Ascending aorta (tissue), 2 donors: ENCODE results near the gene KCNH1. TPM values are rescaled to one million over a fixed set of nuclear protein-coding genes. Genes with fewer than 3 reads are reported as not detected.

Experiments used
- DNase-seq, 2 donors: peaks; one replicate each; pipeline ENCODE4 v3.0.0-alpha.2; 2019; ENCODE audit warnings: low spot score in 2 of 2
- H3K27ac ChIP-seq, 2 donors: fragments of 200-600 bp; sonication (generic); one replicate each; pipeline ENCODE4 v1.5.1; 2016 to 2017; ENCODE audit warnings: mild to moderate bottlenecking in 1 of 2
- H3K27me3 ChIP-seq: fragments of 200-600 bp; sonication (generic); one replicate; pipeline ENCODE4 v1.5.1; 2017
- H3K36me3 ChIP-seq, 2 donors: fragments of 200-600 bp; sonication (generic); one replicate each; pipeline ENCODE4 v1.5.1; 2016
- H3K4me1 ChIP-seq, 2 donors: fragments of 200-600 bp; sonication (generic); one replicate each; pipeline ENCODE4 v1.5.1; 2016 to 2017; ENCODE audit warnings: mild to moderate bottlenecking in 1 of 2
- H3K4me3 ChIP-seq, 2 donors: fragments of 200-600 bp; sonication (generic); one replicate each; pipeline ENCODE4 v1.5.1; 2016 to 2017; ENCODE audit warnings: mild to moderate bottlenecking in 1 of 2
- H3K9me3 ChIP-seq, 2 donors: fragments of 200-600 bp; sonication (generic); one replicate each; pipeline ENCODE4 v1.5.1; 2016
- intact Hi-C: fragments of 100-400 bp; cut with DNase I; formaldehyde crosslinking; loops from one replicate; pipeline ENCODE4 v1.15.1; 2023
- total RNA-seq: library from RNA; depleted of rRNA; stranded (reverse); fragments of >200 nt; gene quantifications from one replicate; pipeline ENCODE4 v1.1.0, GENCODE V29; 2016
- TF ChIP-seq, protein P1 (sequence below), 3 experiments: fragments of 200-600 bp in 2 of 3; fragments of 450-650 bp in 1 of 3; sonication (generic) in 2 of 3; IDR thresholded peaks; one replicate each; pipeline ENCODE4 v1.5.1; 2016 to 2019; ENCODE audit warnings: antibody characterized with exemption in 3 of 3, mild to moderate bottlenecking in 1 of 3, moderate library complexity in 1 of 3

KCNH1 gene
- total RNA-seq, 1 donor from 2014 or later: not detected

DNA sequence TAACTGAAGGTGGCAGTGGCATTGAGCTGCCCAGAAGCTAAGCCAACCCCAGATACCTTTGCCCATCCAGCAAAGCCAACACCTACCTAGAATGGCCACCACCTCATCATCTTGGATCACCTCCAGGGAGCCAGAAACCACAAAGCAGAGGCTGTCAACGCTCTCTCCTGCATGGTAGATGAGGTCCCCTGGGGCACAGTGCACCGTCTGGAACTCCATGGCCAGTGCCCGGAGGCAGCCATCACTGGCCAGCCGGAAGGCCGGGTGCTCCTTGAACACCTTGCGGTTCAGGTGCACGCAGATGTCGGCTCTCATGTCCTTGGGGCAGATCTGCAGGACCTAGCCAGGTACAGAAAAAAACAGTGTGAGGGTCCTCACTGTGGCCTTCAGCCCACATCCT, 336.5 kb downstream of the KCNH1 start:
- Histone ChIP-seq H3K27ac (no peak overlapping the region), H3K9me3 (no peaks in the 10 kb centered on the region), H3K27me3 (no peaks in the 10 kb centered on the region), H3K36me3 (no peaks in the 10 kb centered on the region), H3K4me3 (no peak overlapping the region), H3K4me1 (no peaks in the 10 kb centered on the region)
- DNase-seq: no peak
- intact Hi-C loops: no loop called here
- TF ChIP-seq, protein P1, sequence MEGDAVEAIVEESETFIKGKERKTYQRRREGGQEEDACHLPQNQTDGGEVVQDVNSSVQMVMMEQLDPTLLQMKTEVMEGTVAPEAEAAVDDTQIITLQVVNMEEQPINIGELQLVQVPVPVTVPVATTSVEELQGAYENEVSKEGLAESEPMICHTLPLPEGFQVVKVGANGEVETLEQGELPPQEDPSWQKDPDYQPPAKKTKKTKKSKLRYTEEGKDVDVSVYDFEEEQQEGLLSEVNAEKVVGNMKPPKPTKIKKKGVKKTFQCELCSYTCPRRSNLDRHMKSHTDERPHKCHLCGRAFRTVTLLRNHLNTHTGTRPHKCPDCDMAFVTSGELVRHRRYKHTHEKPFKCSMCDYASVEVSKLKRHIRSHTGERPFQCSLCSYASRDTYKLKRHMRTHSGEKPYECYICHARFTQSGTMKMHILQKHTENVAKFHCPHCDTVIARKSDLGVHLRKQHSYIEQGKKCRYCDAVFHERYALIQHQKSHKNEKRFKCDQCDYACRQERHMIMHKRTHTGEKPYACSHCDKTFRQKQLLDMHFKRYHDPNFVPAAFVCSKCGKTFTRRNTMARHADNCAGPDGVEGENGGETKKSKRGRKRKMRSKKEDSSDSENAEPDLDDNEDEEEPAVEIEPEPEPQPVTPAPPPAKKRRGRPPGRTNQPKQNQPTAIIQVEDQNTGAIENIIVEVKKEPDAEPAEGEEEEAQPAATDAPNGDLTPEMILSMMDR (IDR thresholded peaks at IDR 0.05): no peak

DNA sequence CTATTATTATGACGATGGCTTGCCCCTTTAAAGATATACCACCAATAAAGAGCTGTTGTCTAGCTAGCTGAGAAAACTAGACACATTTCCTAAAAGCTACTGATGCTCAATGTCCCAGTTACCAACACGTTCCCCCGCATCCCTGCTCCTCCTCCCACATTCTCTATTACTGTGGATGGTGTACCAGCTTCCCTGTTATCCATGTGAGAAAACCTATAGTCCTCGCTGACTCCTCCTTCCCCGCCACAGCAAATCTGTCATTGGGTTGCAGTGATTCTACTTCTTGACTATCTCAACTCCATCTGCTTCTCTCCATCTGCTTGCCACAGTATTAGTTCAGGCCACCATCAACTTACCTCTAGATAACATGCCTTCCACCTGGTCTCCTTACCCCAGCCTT, 337.5 kb downstream of the KCNH1 start:
- Histone ChIP-seq H3K4me3 (no peak overlapping the region), H3K27me3 (no peaks in the 10 kb centered on the region), H3K9me3 (no peaks in the 10 kb centered on the region), H3K36me3 (no peaks in the 10 kb centered on the region), H3K27ac (no peak overlapping the region), H3K4me1 (no peaks in the 10 kb centered on the region)
- TF ChIP-seq, protein P1 (IDR thresholded peaks at IDR 0.05): no peak
- intact Hi-C loops: no loop called here
- DNase-seq: no peak

DNA sequence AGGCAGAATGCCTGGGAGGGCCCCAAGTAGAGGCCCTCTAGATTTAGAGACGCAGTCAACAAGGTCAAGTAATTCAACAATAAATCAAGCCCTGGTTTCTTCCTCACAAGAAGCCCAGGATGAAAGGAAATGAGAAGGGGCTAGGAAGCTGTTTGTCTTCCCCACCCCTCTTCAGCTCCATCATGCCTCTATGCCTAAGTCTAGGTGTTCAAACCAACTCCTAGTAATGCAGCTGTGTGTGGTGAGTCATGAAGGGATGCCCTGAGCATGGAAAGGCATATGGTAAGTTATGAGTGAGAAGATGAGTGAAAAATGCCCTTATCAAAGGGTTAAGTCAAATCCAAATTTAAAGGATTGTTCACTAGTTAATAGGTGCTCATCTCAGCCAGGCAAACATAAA, 339.5 kb downstream of the KCNH1 start:
- Histone ChIP-seq H3K27me3 (no peaks in the 10 kb centered on the region), H3K4me3 (no peak overlapping the region), H3K27ac (no peak overlapping the region), H3K9me3 (no peaks in the 10 kb centered on the region), H3K36me3 (no peaks in the 10 kb centered on the region), H3K4me1 (no peaks in the 10 kb centered on the region)
- TF ChIP-seq, protein P1 (IDR thresholded peaks at IDR 0.05): no peak
- intact Hi-C loops: no loop called here
- DNase-seq: no peak

DNA sequence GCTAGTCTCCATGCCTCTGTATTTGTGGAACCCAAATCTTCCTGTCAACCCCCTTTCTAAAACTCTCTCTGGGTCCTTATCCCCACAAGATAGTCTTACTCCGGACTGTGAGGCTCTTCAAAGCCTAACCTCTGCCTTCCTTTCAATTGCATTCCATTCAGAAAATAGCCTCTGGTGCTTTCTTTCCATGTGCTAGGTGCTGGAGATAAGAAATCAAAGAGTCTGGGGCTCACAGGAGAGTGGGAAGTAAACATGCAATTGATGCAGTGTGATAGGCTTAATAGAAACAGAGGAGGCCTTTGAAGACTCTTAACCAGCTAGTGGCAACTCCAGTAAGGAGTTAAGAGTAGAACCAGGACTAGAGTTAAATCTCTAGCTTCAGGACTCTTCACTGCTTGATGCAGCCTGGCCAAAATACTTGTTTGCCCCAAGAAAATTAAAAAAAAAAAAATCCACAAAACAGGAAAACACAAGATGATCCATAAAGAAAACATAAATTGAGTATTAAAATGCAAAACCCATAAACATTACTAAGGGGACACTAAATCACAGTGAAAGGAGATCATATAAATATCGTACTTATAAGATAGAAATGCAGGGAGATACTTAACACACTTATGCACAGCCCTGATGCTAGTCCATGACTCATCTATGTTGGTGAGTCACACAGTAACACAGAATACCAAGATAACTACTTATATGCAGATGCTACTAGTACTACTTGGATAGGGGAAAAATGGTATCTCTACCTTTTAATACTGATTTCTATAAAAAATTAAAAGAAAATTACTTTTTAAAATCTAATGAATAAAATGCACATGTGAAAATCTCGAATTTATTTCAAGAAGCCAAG, 341.5 kb downstream of the KCNH1 start:
- Histone ChIP-seq H3K27me3 (no peaks in the 10 kb centered on the region), H3K27ac (no peak overlapping the region), H3K4me3 (no peak overlapping the region), H3K4me1 (no peaks in the 10 kb centered on the region), H3K9me3 (no peaks in the 10 kb centered on the region), H3K36me3 (no peaks in the 10 kb centered on the region)
- intact Hi-C loops: no loop called here
- no peak for DNase-seq
- TF ChIP-seq, protein P1 (IDR thresholded peaks at IDR 0.05): no peak

DNA sequence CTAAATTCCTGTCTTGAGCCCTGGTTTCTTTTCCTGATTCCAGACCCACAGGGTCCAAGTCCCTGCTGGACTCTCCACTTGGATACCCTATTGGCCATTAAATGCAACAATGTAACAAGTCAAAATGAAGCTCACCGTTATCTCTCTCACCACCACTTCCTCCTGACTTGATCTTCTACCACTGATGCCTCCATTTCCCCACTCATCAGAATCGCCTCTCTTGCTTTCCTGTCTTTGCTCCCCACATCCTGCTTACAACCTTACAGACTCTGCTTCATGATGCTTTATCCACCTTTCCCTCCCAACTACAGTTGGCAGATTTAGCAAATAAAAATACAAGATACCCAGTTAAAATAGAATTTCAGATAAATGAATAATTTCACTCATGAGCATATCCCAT, 343.8 kb downstream of the KCNH1 start:
- Histone ChIP-seq H3K4me3 (no peak overlapping the region), H3K36me3 (no peaks in the 10 kb centered on the region), H3K9me3 (no peaks in the 10 kb centered on the region), H3K27me3 (no peaks in the 10 kb centered on the region), H3K4me1 (no peaks in the 10 kb centered on the region), H3K27ac (no peak overlapping the region)
- no peak for DNase-seq
- TF ChIP-seq, protein P1 (IDR thresholded peaks at IDR 0.05): no peak
- intact Hi-C loops: no loop called here
